GM06990 (cell line): ENCODE data around the gene ULK3.
"Not testable (repeated sequence)": the region's sequence is repeated elsewhere in the genome, so short reads cannot be mapped to it uniquely, and the experiment has no call there.

Source experiments
- DNase-seq: peaks from one replicate; pipeline ENCODE4 v3.0.0-alpha.2; 2011; ENCODE audit not compliant: insufficient read length; ENCODE audit errors: extremely low read depth
- H3K27me3 ChIP-seq: replicated peaks from 2 replicates; pipeline ENCODE4 v1.6.0; 2011; ENCODE audit warnings: low read length; ENCODE audit not compliant: control insufficient read depth, insufficient read depth
- H3K36me3 ChIP-seq: 2 replicates; pipeline ENCODE4 v1.5.1; 2011; ENCODE audit warnings: low read length; ENCODE audit not compliant: control insufficient read depth, insufficient read depth
- H3K4me3 ChIP-seq: replicated peaks from 2 replicates; pipeline ENCODE4 v1.5.1; 2011; ENCODE audit warnings: low read depth, mild to moderate bottlenecking, control low read depth, low read length
- TF ChIP-seq, protein P1 (sequence below): IDR thresholded peaks from 2 replicates; pipeline ENCODE4 v1.5.1; 2011; ENCODE audit warnings: low read length, control low read depth, mild to moderate bottlenecking, inconsistent platforms; ENCODE audit not compliant: insufficient read depth, poor library complexity, severe bottlenecking

The ULK3 gene

GRCh38 chr15:74889390-74889882, 46.5 kb upstream of the ULK3 start:
- no peaks in the 10 kb centered on the region for H3K27me3 ChIP-seq
- DNase-seq, result no peak
- TF ChIP-seq, protein P1, sequence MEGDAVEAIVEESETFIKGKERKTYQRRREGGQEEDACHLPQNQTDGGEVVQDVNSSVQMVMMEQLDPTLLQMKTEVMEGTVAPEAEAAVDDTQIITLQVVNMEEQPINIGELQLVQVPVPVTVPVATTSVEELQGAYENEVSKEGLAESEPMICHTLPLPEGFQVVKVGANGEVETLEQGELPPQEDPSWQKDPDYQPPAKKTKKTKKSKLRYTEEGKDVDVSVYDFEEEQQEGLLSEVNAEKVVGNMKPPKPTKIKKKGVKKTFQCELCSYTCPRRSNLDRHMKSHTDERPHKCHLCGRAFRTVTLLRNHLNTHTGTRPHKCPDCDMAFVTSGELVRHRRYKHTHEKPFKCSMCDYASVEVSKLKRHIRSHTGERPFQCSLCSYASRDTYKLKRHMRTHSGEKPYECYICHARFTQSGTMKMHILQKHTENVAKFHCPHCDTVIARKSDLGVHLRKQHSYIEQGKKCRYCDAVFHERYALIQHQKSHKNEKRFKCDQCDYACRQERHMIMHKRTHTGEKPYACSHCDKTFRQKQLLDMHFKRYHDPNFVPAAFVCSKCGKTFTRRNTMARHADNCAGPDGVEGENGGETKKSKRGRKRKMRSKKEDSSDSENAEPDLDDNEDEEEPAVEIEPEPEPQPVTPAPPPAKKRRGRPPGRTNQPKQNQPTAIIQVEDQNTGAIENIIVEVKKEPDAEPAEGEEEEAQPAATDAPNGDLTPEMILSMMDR, result no peak
- H3K36me3 ChIP-seq, result peaks cover 15% of the 10 kb centered on the region
- peak overlapping the region; percentile 77 for H3K4me3 ChIP-seq

GRCh38 chr15:74888716-74889115, 45.8 kb upstream of the ULK3 start:
- H3K27me3 ChIP-seq, result no peaks in the 10 kb centered on the region
- no peak overlapping the region for H3K4me3 ChIP-seq
- H3K36me3 ChIP-seq, result peaks cover 15% of the 10 kb centered on the region
- no peak for DNase-seq
- TF ChIP-seq, protein P1, result no peak

- H3K36me3 ChIP-seq, H3K4me3 ChIP-seq, DNase-seq, H3K27me3 ChIP-seq: not testable (repeated sequence)
Observed at GRCh38 chr15:74887537-74888193, 44.7 kb upstream of the ULK3 start.

- Histone ChIP-seq H3K27me3 (no peaks in the 10 kb centered on the region), H3K36me3 (no peaks in the 10 kb centered on the region)
Observed at GRCh38 chr15:74885461-74885860, 42.5 kb upstream of the ULK3 start.

DNA sequence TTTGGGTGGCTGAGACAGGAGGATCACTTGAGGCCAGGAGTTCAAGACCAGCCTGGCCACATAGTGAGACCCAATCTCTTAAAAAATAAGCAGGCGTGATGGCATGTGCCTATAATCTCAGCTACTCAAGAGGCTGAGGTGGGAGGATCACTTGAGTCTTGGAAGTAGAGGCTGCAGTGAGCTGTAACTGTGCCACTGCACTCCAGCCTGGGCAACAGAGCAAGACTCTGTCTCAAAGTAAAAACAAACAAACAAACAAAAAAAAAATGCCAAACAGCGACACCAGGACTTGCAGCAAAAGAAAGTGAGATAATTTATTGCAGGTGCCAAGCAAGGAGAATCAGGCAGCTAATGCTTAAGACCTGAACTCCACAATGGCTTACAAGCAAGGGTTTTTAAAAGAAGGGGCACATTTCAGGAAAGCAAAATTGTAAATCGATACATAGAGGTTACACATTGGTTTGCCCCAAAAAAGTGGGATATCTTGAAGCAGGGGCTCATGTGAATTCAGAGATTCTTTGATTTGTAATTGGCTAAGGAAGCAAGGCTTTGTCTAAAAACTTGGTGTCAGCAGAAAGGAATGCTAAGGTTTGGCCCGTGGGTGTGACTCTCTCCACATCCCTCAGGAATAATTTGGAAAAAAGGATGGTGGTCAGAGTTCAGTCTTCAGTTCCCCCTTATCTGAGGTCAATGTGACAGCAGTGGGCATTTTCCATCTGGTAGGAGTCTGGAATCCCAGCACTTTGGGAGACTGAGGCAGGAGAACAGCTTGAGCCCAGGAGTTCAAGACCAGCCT, 41.7 kb upstream of the ULK3 start:
- H3K27me3 ChIP-seq, result no peaks in the 10 kb centered on the region

More at GRCh38 chr15:74885461-74885860, 42.5 kb upstream of the ULK3 start:
- no peak overlapping the region for H3K4me3 ChIP-seq
- DNase-seq, result no peak
- TF ChIP-seq, protein P1, result no peak

GRCh38 chr15:74882528-74882927, 39.6 kb upstream of the ULK3 start:
- H3K4me3 ChIP-seq, result no peak overlapping the region
- H3K27me3 ChIP-seq, result no peaks in the 10 kb centered on the region
- DNase-seq, result no peak
- TF ChIP-seq, protein P1, result no peak
- no peaks in the 10 kb centered on the region for H3K36me3 ChIP-seq

More for the DNA sequence above, 41.7 kb upstream of the ULK3 start:
- DNase-seq, result no peak
- TF ChIP-seq, protein P1, result no peak
- Histone ChIP-seq H3K36me3 (no peaks in the 10 kb centered on the region), H3K4me3 (no peak overlapping the region)
